Left lung (tissue), 10 donors: ENCODE data around the gene UNC93A. TPM values are rescaled to one million over a fixed set of nuclear protein-coding genes. Genes with fewer than 3 reads are reported as not detected.

Source experiments
- ATAC-seq: fragments of 200-7000 bp; cut with Tn5 transposase; one replicate; pipeline ENCODE4 v1.9.1; 2020; ENCODE audit warnings: moderate library complexity
- DNase-seq, 4 donors: peaks; one replicate each; pipeline ENCODE4 v3.0.0-alpha.2; 2013 to 2020
- H3K27ac ChIP-seq, 2 donors: fragments of 200-600 bp; sonication (generic) in 1 of 2; one replicate each; pipeline versions ENCODE4 v1.5.0 to v1.8.0; 2020 to 2021
- H3K27me3 ChIP-seq, 2 donors: fragments of 200-600 bp; sonication (generic) in 1 of 2; one replicate each; pipeline versions ENCODE4 v1.5.0 to v1.8.0; 2020 to 2021
- H3K36me3 ChIP-seq, 2 donors: fragments of 200-600 bp; sonication (generic) in 1 of 2; one replicate each; pipeline versions ENCODE4 v1.5.0 to v1.8.0; 2020 to 2021
- H3K4me1 ChIP-seq, 2 donors: fragments of 200-600 bp; one replicate each; pipeline ENCODE4 v1.8.0; 2021
- H3K4me3 ChIP-seq, 2 donors: fragments of 200-600 bp; sonication (generic) in 1 of 2; one replicate each; pipeline versions ENCODE4 v1.5.0 to v1.8.0; 2020 to 2021; ENCODE audit warnings: mild to moderate bottlenecking in 1 of 2
- H3K9me3 ChIP-seq, 2 donors: fragments of 200-600 bp; sonication (generic) in 1 of 2; one replicate each; pipeline versions ENCODE4 v1.5.0 to v1.8.0; 2020 to 2021
- CTCF ChIP-seq, 2 donors: fragments of 200-600 bp; sonication (generic) in 1 of 2; IDR thresholded peaks; one replicate each; pipeline versions ENCODE4 v1.5.0 to v1.8.0; 2021; ENCODE audit warnings: antibody characterized with exemption in 2 of 2
- intact Hi-C, 2 donors: fragments of 100-400 bp; cut with DNase I; formaldehyde crosslinking; loops; one replicate each; pipeline versions ENCODE4 v1.11.2 to v1.14.2; 2022
- polyA plus RNA-seq, 6 donors: library from polyadenylated mRNA; unstranded; fragments of 120-200 nt; gene quantifications; one replicate each; pipeline ENCODE4 v1.2.1, GENCODE V29; 2013; ENCODE audit not compliant: insufficient read length in 6 of 6
- total RNA-seq, 2 donors: library from RNA; stranded (reverse); fragmentation: NEBNext Ultra II Directional; extraction: Animal tissue kit (Norgen Biotek cat#: 25700); gene quantifications; one replicate each; pipeline ENCODE4 v1.2.1, GENCODE V29; 2021
- donor health status: DM: no; HTN: yes; CAD: no.
- donor health status: DM: no; HTN: no; CAD: no.

UNC93A gene
- total and polyA plus RNA-seq, 8 donors: 0.21 TPM; not detected in 7

GRCh38 chr6:167338541-167339117 is 47.5 kb downstream of the UNC93A start:
- no peaks in the 10 kb centered on the region for H3K9me3 ChIP-seq
- no peaks in the 10 kb centered on the region for H3K4me1 ChIP-seq
- intact Hi-C loops: no loop called here

GRCh38 chr6:167341038-167341583 is 50.0 kb downstream of the UNC93A start:
- Histone ChIP-seq H3K4me1 (no peaks in the 10 kb centered on the region), H3K27me3 (no peaks in the 10 kb centered on the region), H3K27ac (no peak overlapping the region), H3K9me3 (no peaks in the 10 kb centered on the region), H3K4me3 (no peak overlapping the region), H3K36me3 (no peaks in the 10 kb centered on the region)
- DNase-seq: no peak
- intact Hi-C loops: no loop called here
- ATAC-seq: no peak
- TF ChIP-seq CTCF (IDR thresholded peaks at IDR 0.05): no peak

More at GRCh38 chr6:167338541-167339117, 47.5 kb downstream of the UNC93A start:
- TF ChIP-seq CTCF (IDR thresholded peaks at IDR 0.05): no peak
- DNase-seq: peak in 1 of 4 donors; percentile 28
- Histone ChIP-seq H3K36me3 (no peaks in the 10 kb centered on the region), H3K4me3 (no peak overlapping the region), H3K27me3 (no peaks in the 10 kb centered on the region), H3K27ac (no peak overlapping the region)
- ATAC-seq: no peak

DNA sequence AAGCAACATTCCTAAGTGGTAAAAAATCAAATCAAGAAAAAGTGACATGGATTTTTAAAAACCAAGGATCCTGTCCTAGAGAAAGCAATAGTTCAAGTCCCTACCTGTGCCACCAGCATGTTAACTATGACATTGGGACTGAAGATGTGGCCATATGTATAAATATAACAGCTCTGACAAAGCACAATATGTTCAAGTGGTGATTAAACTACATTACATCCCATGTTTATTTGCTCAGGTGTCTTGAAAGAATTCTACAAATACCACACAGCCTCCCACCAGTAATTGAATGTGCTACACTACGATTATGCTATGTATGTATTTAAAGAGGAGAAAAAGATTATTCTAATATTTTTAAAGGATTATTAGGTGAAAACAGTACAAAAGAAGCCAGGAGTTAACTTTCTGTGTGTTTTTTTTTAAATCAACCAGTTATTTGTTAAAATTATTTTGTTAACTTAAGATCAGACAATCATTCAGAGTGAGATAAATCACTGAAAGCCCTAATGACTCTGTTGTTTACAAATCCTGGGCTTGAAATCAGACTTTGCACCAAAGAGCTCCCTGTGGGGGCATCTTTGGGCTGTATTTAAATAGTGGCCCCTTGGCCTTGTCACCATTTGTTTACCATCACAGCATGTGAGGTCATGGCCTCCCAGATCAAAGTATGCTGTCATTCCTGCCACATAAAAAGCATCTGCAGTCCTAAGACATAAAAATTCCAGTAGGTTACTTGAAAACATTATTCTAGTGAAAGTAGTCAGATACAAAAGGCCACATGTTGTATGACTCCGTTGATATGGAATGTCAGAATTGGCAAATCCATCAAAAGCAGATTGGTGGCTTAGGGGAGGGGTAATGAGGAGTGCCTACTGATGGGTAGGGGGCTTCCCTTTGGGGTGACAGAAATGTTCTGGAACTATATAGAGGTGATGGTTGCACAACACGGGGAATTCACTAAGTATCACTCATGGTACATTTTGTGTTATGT is 50.8 kb downstream of the UNC93A start:
- Histone ChIP-seq H3K27ac (no peak overlapping the region), H3K36me3 (no peaks in the 10 kb centered on the region), H3K4me3 (no peak overlapping the region), H3K9me3 (no peaks in the 10 kb centered on the region), H3K4me1 (no peaks in the 10 kb centered on the region), H3K27me3 (no peaks in the 10 kb centered on the region)
- DNase-seq (no peak), ATAC-seq (no peak)
- TF ChIP-seq CTCF (IDR thresholded peaks at IDR 0.05): no peak
- intact Hi-C loops: no loop called here

GRCh38 chr6:167342879-167343610 is 51.9 kb downstream of the UNC93A start:
- no peak for ATAC-seq
- TF ChIP-seq CTCF (IDR thresholded peaks at IDR 0.05): no peak

More at GRCh38 chr6:167342879-167343610, 51.9 kb downstream of the UNC93A start:
- Histone ChIP-seq H3K9me3 (no peaks in the 10 kb centered on the region), H3K36me3 (no peaks in the 10 kb centered on the region), H3K4me1 (no peaks in the 10 kb centered on the region), H3K4me3 (no peak overlapping the region), H3K27me3 (no peaks in the 10 kb centered on the region), H3K27ac (no peak overlapping the region)
- intact Hi-C loops: no loop called here
- DNase-seq: peak in 1 of 4 donors; percentile 28
